BJ (cell line): Measurements from ENCODE around the gene NACA. TPM values are rescaled to one million over a fixed set of nuclear protein-coding genes. Genes with fewer than 3 reads are reported as not detected.

Source experiments
- CTCF ChIA-PET: fragments of 350-600 bp; formaldehyde crosslinking; extraction: SDS; loops from one replicate; lab custom pipeline; 2021; ENCODE audit warnings: antibody characterized with exemption, inconsistent platforms; lab: Yijun Ruan, JAX
- POLR2A ChIA-PET: fragments of 300-600 bp; sonication (Branson Sonifier 250); formaldehyde crosslinking; extraction: SDS; loops from one replicate; lab custom pipeline; 2021; ENCODE audit warnings: antibody characterized with exemption; lab: Charles Lee
- DNase-seq: peaks from one replicate; pipeline ENCODE4 v3.0.0-alpha.2; 2011; ENCODE audit warnings: low read depth
- H3K27me3 ChIP-seq: 2 replicates; pipeline ENCODE4 v1.6.0; 2011; ENCODE audit warnings: low read length; ENCODE audit not compliant: control insufficient read depth, insufficient read depth
- H3K36me3 ChIP-seq: 2 replicates; pipeline ENCODE4 v1.5.1; 2011; ENCODE audit warnings: low read length; ENCODE audit not compliant: control insufficient read depth, insufficient read depth
- H3K4me3 ChIP-seq: 2 replicates; pipeline ENCODE4 v1.5.1; 2011; ENCODE audit warnings: low read depth, mild to moderate bottlenecking, control low read depth, low read length
- CTCF ChIP-seq: IDR thresholded peaks from 2 replicates; pipeline ENCODE4 v1.5.1; 2011; ENCODE audit warnings: low read depth, mild to moderate bottlenecking, control low read depth, inconsistent platforms, low read length, moderate library complexity; ENCODE audit not compliant: insufficient read depth
- polyA plus RNA-seq: library from polyadenylated mRNA; depleted of rRNA; stranded (reverse); fragments of >200 nt; gene quantifications from 2 replicates; pipeline ENCODE4 v1.2.3, GENCODE V29; 2011

The NACA gene
- polyA plus RNA-seq, 1 experiment: 678 TPM

GRCh38 chr12:56678852-56679251, 46.2 kb downstream of the NACA start:
- ChIA-PET CTCF (interaction anchor here (0.8 kb wide), 1 partner anchor 42 kb away, joined by 3 read pairs; no protein-coding TSS in a partner anchor), POLR2A (no interaction called here)
- DNase-seq: no peak
- no peak for TF ChIP-seq CTCF
- no peaks in the 10 kb centered on the region; the same call in 1 of the 2 replicates for H3K36me3 ChIP-seq
- no peak overlapping the region for H3K4me3 ChIP-seq
- H3K27me3 ChIP-seq: no peaks in the 10 kb centered on the region

- Histone ChIP-seq H3K4me3 (no peak overlapping the region), H3K27me3 (no peaks in the 10 kb centered on the region), H3K36me3 (no peaks in the 10 kb centered on the region; the same call in 1 of the 2 replicates)
- CTCF ChIA-PET: interaction anchor here (1.2 to 1.4 kb wide), 2 partner anchors 11 to 12 kb away, joined by 3 to 4 read pairs; partner anchors contain the start of gene PTGES3
- POLR2A ChIA-PET: no interaction called here
- TF ChIP-seq CTCF: no peak
- no peak for DNase-seq
Observed at GRCh38 chr12:56677680-56678079, 47.4 kb downstream of the NACA start.

- no peak for DNase-seq
- ChIA-PET POLR2A (no interaction called here), CTCF (interaction anchor here (1.2 to 1.4 kb wide), 2 partner anchors 11 to 12 kb away, joined by 3 to 4 read pairs; partner anchors contain the start of gene PTGES3)
- Histone ChIP-seq H3K27me3 (no peaks in the 10 kb centered on the region), H3K4me3 (no peak overlapping the region), H3K36me3 (no peaks in the 10 kb centered on the region; the same call in 1 of the 2 replicates)
- no peak for TF ChIP-seq CTCF
Observed at GRCh38 chr12:56676851-56677580, 48.1 kb downstream of the NACA start.

- no peak overlapping the region for H3K4me3 ChIP-seq
- no peaks in the 10 kb centered on the region for H3K27me3 ChIP-seq
- no peak for DNase-seq
- ChIA-PET CTCF (interaction anchor here (1.1 to 1.6 kb wide), 2 partner anchors 13 to 35 kb away, joined by 3 to 5 read pairs; no protein-coding TSS in a partner anchor), POLR2A (no interaction called here)
- TF ChIP-seq CTCF: no peak
- H3K36me3 ChIP-seq: peaks cover 10% of the 10 kb centered on the region
Observed at GRCh38 chr12:56671608-56672007, 53.5 kb downstream of the NACA start.

GRCh38 chr12:56670836-56671235, 54.3 kb downstream of the NACA start:
- no peak for TF ChIP-seq CTCF
- H3K27me3 ChIP-seq: no peaks in the 10 kb centered on the region
- POLR2A ChIA-PET: no interaction called here
- H3K4me3 ChIP-seq: no peak overlapping the region
- H3K36me3 ChIP-seq: peaks cover 12% of the 10 kb centered on the region
- CTCF ChIA-PET: interaction anchor here (0.6 to 1.6 kb wide), 4 partner anchors 14 to 1056 kb away, joined by 3 to 5 read pairs (median 3); no protein-coding TSS in a partner anchor
- DNase-seq: no peak
